T follicular helper cell (primary cell): ENCODE data around the gene CDH13.

Source experiments
- DNase-seq: peaks from one replicate; pipeline ENCODE4 v3.0.0-alpha.2; 2020; ENCODE audit warnings: low read depth

The CDH13 gene

DNA sequence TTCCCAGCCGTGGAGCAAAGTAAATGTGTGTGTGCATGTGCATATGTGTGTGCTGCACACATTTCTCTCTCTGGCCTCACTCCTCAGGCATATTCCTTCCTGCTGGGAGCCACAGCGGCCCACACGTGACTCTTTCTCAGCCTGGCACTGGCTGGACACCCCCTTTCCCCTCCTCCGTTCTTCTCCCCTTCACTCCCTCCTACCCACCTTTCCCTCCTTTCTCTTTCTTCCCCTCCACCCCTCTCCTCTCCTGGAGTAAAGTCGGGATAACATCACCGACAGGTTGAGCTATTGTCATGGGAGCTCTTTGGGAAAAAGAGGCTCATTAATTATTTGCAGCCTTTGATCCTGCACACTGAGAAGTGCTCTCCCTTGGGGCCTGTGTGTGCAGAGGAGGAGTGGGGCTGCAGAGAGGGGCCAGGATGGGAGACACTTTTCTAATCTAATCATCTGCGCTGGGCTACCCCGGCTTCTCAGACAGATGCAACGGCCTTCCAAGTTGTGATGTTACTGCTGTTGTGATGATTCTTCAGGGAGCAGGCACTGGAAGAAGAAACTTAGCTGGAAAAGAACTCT lies 1054.7 kb downstream of the CDH13 start:
- no peak for DNase-seq

DNA sequence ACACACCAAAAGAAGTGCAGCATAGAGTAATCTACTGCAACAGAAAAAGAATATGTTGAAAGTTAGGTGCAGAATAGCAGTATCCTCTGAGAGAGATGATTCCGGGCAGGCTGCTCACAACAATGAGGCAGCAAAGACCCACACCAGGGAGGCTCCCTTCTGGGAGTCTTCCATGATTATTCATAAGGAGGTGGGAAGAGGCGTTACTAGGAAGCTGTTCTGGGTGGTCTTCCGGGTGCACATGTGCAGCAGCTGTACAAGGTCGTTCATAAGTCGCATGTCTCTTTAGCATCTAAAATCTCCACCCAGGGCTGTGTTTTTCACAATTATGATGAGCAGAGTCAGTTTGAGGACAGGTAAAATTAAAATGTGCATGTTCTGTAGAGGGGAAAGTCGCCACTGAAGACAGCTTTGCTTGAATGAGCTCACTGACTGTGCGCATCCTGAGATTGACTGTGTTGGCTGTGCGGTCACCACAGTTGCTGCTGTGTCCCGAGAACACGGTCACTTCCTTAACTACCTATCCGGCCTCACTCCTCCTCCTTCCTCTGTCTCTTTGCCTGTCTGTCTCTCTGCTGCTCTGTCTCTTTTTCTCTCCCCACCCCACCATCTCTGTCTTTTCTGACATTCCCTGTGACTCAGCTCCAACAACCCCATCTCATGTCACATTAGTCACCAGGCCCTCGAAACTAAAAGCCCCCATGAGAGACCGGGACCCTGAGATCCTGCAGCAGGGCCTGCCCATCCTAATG lies 1055.5 kb downstream of the CDH13 start:
- DNase-seq, result no peak

DNA sequence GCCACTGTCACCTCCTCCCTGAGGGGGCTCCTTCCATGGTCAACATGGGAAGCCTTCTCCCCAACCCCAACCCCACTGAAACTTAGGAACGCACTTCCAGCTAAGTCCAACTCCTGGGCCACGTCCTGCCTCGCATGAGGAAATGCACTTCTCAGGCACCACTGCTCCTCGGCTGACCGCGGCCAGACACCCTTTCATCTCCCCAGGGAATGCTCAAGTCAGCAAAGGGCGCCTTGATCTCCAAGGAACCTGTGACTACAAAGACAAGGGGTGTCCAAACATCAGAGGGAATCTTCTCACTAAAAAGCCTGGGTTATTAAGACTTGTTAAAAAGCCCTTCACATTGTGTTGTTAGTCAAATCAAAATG lies 1056.1 kb downstream of the CDH13 start:
- DNase-seq, result no peak

DNA sequence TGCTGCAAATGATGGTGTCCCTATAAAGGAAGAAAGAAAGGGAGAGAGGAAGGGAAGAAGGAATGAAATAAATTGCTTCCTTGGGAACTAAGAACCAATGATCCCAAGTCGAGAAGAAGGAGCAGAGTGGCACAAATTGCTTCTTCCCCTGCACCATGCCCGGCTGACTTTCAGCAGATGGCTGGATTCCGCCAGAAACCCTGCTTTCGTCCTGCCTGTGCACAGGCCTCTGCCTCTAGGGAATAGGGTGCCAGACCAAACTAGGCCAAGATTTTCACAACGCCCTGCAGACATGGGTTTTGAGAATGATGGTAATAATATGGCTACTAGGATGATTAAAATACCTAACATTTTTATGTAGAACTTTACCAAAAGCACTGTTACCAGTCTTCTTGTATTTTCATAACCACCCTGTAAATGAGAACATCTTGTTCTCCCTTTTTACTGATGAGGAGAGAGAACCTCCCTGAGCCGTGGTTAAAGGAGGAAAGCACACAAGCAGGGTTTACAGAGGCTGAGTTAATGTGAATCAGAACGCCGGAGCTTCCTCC lies 1058.9 kb downstream of the CDH13 start:
- no peak for DNase-seq

DNA sequence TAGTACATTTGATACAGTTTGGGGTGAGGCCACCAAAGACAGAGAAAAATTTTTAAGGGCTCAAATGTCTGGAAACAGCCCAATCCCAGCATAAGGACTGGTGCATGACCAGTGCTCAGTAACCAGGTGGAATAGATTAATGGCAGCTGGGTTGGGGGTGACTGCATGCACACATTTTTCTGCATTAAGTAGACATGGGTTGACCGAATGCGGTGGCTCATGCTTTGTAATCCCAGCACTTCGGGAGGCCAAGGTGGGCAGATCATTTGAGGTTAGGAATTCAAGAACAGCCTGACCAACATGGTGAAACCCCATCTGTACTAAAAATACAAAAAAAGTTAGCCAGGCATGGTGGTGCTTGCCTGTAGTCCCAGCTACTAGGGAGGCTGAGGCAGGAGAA lies 1060.0 kb downstream of the CDH13 start:
- no peak for DNase-seq

DNA sequence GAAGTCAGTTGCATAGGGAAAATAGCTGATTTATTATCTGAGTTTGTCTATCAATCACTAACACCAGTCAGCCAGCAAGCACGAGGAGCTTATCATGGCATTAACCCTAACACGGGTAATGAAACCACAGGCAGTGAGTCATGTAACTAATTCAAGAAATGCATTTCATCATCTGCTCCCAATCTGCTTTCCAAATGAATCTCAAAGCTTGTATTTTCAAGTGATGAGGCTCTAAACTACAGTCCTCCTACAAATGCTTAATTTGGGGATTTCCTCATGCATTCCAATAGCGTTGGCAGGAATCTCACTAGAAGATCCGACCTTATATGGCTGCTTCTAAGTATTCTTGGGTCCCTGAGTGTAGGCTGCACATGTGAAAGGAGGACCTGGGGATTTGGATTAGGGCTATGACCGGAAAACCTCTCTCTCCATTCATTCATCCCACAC lies 1062.6 kb downstream of the CDH13 start:
- DNase-seq, result no peak

DNA sequence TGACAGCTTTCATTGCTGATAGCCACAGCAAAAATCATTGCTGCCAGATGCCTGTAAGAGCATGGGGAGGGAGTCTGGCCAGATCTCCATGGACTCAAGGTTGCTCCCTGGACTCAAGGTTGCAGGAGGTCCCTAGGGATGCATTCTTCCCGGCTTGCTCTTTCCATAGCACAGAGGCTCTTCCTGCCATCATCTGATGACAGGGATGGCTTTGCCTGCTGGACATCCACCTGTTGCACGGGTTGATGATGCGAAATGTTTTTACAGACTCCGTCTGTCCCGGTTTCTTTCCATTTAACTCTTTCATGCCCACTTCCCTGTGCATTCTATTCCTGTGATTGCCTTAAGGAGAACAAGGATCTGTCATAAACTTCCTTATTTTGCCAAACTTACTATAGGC lies 1065.5 kb downstream of the CDH13 start:
- no peak for DNase-seq

DNA sequence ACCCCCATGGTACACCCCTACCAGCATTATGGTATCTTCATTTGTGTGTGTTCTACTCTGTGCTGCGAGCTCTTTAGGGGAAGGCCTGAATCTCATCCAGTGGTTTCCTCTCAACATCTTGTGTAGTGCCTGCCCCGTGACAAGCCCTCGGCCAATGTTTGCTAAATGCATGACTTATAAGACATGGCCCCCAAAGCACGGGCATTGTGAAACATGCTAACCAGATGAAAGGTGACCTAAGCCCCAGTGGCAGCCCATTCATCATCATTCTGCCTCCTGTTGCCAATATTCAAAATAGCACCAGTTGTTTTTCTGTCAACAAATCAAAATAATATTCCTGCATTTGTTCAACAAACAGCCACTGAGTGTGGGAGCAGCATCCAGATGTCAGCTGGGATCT lies 1072.2 kb downstream of the CDH13 start:
- DNase-seq, result no peak

DNA sequence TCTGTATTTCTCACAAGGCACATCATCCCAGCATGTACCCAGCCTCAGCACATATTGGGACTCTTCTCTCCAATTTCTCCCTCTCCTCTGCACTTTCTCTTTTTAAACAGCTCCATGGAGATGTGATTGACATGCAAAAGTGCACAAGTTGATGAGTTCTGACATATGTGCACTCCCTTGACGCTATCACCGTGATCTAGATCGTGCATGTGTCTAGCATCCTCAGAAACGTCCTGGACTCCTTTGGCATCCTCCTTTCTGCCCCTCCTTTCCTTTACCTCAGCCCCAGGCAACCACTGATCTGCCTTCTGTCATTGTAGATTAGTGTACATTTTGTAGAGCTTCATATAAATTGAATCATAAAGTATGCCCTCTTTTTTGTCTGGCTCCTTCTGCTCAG lies 1073.0 kb downstream of the CDH13 start:
- no peak for DNase-seq

DNA sequence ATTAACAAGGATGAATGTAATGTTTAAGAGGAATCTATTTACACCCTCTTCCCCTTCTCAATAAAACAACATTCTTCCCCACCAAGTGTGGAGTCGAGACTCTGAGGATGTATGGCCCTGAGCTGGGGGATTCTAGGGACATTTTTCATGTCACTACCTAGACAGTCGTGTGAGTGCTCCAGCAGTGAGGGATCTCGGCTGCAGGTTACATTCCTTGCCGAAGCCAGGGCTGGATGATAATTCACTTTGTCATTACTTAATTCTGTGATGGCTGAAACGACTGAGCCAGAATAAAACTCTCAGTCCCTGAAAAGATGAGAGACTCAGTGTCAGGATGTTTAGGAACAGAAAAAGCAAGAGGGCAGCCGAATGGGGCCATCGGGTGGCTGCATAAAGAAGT lies 1074.1 kb downstream of the CDH13 start:
- no peak for DNase-seq

DNA sequence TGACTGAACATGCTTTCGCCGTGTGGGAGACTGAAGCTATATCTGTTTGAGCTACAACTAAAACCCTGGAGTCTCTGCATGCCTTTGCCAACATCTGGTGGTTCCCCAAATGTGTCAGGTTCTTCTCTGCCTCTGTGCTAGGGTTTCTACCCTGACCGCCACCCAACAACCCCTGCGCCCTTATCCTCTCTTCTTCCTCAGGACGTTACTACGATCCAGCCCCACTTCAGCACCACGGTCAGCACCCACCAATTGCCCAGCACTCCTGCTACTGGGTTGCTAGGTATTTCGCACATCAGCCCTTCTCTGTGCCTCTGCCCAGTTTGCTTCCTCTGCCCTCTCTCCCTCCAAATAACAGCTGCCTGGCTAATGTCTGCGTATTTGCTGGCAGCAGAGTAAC lies 1074.7 kb downstream of the CDH13 start:
- DNase-seq, result no peak

DNA sequence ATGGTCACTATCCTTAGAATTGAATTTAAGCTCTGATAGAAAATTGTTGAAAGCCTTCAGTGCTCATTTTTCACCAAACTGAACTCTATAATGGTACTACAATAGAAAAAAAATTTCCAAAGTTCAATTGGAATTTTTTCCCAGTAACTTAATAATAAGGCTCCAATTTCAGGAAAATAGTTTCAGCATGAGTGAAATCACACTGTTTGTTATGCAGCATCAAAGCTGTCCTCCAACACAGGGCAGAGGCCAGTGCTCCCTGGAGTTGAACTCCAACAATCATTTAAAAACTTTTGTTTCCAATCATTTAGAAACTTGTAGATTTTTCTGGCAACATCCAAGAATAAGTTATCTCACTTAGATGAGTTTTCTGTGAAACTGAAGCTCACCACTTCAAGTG lies 1077.9 kb downstream of the CDH13 start:
- DNase-seq, result no peak

DNA sequence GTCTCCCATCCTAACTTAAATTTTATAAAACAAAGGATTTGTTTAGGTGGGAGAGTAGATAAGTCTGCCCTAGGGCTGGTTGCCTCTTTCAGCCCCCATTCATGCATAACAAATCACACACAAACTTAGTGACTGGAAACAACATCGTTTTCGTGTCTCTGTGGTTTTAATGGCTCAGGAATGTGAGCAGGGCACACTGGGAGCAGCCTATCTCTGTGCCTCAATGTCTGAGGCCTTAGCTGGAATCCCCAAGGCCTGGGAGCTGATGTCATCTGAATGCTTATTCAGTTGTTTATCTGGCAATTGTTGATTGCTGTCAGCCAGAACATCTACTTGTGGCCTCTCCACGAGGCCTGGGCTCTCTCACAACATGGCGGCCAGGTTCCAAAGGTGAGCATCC lies 1079.1 kb downstream of the CDH13 start:
- no peak for DNase-seq

DNA sequence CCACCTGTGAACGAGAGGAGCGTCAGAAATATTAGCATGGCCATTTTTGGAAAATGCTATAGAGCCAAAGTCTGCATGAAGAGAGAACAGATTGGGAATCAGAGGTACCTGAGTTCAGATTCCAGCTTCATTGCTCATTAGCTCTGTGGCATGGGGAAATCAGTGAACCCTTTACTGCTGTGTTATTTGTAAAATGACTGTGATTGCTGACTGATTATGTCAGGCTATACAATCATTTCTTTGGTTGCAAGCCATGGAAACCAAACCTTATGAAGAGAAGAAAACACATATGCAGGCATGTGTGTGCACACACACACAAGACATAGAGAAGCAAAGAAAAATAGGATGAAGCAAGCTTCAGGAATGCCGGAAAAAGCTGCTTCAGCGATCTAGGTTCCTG lies 1079.6 kb downstream of the CDH13 start:
- no peak for DNase-seq

DNA sequence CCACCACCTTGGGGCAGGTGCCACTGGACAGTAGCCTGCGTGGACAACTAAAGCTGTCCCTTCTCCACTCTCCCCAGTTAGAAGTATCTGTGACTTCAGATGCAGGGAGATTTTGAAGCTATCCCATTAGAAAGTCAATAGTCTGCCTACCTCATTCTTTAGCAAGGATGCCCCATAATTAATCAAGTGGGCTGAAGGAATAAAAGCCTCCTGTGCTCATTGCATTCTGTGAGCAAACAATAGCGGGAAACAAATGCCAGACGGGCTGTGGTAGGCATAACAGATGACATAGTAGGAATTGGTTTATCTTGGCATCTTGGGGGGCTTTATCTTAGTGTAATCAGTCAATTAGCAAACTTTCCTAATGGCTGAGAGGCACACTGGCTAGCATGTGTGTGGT lies 1084.3 kb downstream of the CDH13 start:
- DNase-seq, result no peak

DNA sequence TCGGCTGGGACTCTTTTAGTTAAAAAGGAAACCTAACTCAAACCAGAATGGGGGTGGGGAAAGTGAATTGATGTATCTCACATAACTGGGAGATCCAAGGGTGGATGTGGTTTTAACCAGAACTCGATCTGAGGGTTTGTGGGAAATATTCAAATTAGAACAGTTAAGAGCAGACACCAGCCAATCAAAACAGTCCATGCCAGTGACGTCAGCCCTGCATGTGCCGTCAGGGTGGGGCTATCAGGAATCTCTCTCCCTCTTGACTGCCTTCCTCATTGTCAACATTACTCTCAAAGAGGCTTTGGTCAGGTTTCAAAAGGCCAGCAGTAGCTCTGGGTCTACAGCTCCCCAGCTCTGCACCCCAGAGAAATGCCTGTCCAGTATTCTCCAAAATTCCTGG lies 1086.8 kb downstream of the CDH13 start:
- no peak for DNase-seq

DNA sequence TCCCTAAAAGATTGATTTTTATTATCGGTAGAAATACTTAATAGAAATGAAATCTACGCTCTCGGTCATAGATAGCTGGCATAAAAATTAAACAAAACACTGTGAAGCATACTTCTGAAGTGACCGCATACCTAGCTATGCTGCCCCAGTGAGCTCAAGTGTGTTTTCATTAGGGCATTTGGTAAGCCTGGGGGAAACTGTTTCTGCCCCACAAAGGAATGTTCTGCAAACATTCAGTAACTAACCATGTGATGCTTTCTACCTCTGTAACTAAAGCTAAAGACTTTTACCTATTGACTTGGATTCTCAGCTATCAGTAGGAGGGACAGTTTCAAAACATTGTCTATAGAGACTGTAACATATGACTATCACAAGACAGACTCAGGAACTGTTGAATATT lies 1087.5 kb downstream of the CDH13 start:
- no peak for DNase-seq

DNA sequence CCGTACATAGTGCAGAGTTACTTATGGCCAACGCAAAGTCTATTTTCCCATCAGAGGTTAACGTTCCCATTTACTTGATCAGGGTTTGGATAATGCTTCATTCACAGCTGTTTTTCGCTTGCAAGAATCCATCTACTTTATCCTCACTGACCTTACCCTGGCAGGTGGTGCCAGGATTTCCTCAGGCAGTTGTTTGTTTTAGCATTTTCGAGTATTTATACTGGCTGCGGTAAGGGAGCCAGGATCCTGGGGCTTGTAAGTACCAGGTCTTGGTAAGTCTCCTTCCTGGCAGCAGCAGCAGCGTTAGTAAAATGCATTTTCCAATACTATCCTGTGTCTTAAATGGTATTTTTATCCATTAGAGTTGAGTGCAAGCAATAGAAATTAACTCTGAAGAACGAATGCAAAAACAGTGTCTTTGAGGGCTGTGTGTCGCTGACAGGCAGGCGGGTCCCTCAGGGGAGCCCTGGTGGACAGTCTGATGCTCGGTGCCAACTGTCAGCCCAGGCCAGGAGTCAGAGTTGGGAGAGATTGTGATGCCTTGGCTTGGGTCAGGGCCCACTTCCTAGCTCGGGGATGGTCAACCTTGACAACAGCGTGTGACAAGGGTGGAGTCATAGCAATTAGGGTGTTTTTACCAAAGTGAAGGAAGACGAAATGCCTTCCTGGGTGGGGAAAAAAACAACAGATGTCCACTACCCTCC lies 1088.6 kb downstream of the CDH13 start:
- DNase-seq, result no peak

DNA sequence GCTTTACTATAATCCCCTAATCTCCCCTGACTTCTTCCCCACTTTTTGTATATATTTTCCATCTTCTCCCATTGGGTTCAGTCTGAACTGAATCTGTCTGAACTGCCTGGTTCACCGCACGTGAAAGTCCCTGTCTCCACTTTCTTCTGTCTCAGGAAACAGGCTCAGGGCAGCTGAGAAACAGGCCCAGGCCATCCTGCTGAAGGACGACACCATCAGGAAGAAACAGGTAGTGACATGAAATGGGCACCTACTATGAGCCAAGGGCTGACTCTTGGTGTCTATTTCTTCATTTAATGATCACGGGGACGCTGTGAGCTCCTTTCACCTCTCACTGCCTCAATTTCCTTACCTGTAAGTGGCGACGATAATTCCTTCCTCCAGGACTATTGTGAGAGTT lies 1090.5 kb downstream of the CDH13 start:
- no peak for DNase-seq

DNA sequence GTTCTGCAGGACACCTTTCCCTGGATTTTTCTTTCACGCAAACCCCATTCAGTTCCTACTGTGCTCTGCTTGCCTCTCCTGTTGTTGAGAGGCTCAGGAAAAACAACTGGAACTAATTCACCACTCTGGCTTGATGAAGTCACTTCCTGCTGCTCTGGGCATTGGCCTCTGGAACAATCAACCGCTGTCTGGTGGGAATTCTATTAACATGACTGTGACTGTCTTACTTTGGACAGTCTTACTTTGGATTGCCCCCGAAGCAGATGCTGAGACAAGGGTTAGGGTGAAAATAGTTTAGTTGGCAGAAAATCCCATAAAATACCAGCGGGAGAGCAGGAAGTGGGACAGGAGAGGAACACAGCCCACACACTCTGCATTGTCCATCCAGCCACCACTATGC lies 1091.0 kb downstream of the CDH13 start:
- DNase-seq, result no peak

DNA sequence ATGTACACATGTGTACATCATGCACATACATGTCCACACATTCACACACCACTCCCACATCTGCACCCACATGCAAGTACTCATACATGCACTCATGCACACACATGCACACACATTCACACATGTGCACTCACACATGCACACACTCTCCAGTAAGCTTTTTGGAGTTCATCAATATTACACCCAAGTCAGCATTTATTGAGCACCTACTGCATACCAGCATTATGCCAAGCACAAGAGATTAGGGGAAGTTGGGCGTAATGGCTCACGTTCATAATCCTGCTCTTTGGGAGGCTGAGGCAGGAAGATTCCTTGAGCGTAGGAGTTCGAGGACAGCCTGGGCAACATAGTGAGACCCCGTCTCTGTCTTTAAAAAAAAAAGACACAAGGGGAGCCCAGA lies 1093.4 kb downstream of the CDH13 start:
- DNase-seq, result no peak

DNA sequence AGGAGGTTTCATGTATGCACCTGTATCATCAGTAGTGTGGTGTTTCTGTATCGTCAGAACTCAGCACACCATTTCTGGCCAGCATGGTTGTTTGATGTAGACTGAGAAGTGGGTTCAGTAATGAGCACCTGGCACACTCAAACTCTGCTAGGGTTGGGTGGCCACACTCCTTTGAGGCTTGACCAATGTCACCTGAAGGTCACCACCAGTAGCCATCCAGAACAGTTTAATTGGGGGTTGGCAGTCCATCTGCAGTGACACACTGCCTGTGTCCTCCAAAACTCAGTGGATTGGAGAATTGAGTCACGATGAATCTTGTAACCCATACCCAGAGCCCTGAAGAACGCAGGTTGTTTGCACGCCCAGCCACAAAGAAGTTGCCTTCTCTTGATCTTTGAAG lies 1094.2 kb downstream of the CDH13 start:
- no peak for DNase-seq

DNA sequence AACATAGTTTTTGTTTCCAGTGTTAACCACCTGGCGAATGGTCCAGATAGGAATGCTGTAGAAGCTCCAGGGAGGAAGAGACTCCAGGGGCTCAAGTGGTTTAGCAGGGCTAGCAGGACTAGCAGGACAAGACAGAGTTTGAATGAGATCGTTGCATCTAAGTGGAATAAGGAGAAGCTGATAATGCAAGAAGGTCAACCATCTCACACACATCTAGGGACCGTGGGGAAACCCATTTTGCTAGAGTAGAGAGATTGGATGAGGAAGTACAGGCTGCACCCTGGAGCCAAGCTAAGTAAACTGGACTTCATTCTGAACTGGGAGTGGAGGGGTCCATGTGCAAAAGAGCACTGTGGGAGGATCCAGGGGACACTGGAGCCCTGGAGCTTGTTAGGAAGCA lies 1094.9 kb downstream of the CDH13 start:
- no peak for DNase-seq
